GM12874 (cell line): Measurements from ENCODE around the gene CST7.

Experiments used
- CTCF ChIP-seq: IDR thresholded peaks from 2 replicates; pipeline ENCODE4 v1.5.1; 2011; ENCODE audit warnings: low read depth, mild to moderate bottlenecking, control low read depth, low read length, moderate library complexity; ENCODE audit not compliant: insufficient read depth

CST7 gene

GRCh38 chr20:24943196-24943595 lies 5.9 kb upstream of the CST7 start:
- TF ChIP-seq CTCF: no peak

- TF ChIP-seq CTCF: no peak
Observed at GRCh38 chr20:24943731-24944130, 5.3 kb upstream of the CST7 start.

- no peak for TF ChIP-seq CTCF
Observed at GRCh38 chr20:24949756-24950127, 673 bp downstream of the CST7 start.

GRCh38 chr20:24950128-24950835 lies 1.2 kb downstream of the CST7 start:
- no peak for TF ChIP-seq CTCF

- TF ChIP-seq CTCF: no peak
Observed at GRCh38 chr20:24950836-24951525, 1.9 kb downstream of the CST7 start.

- no peak for TF ChIP-seq CTCF
Observed at GRCh38 chr20:24951536-24952083, 2.5 kb downstream of the CST7 start.

- no peak for TF ChIP-seq CTCF
Observed at GRCh38 chr20:24952376-24953208, 3.5 kb downstream of the CST7 start.
